GM21737 (cell line): ENCODE measurements around the gene PCDHAC2.

Experiments
- ATAC-seq: cut with Tn5 transposase; IDR thresholded peaks from one replicate; pipeline ENCODE4 v1.9.1; 2021; ENCODE audit warnings: mild to moderate bottlenecking, moderate library complexity; ENCODE audit not compliant: unreplicated experiment

Gene PCDHAC2

GRCh38 chr5:140988100-140988499, 21.8 kb downstream of the PCDHAC2 start:
- ATAC-seq = no peak

DNA sequence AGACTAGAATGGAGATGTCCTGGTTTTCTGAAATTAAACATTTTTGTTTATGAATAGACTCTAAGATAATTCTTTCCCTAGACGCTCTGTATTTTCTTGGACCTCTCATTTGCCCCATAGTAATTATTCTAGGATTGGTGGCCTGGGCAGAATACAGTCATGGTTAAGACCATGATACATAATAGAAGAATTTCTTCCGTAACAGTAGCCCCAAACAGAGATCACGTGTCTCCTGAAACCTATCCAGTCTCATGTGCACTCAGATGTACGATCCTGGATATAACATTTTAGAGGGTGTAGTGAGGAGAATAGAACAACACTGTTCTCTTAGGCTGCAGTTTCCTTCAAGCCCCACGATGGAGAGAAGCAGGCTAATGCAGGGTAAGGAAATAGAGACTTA, 22.3 kb downstream of the PCDHAC2 start:
- no peak for ATAC-seq

DNA sequence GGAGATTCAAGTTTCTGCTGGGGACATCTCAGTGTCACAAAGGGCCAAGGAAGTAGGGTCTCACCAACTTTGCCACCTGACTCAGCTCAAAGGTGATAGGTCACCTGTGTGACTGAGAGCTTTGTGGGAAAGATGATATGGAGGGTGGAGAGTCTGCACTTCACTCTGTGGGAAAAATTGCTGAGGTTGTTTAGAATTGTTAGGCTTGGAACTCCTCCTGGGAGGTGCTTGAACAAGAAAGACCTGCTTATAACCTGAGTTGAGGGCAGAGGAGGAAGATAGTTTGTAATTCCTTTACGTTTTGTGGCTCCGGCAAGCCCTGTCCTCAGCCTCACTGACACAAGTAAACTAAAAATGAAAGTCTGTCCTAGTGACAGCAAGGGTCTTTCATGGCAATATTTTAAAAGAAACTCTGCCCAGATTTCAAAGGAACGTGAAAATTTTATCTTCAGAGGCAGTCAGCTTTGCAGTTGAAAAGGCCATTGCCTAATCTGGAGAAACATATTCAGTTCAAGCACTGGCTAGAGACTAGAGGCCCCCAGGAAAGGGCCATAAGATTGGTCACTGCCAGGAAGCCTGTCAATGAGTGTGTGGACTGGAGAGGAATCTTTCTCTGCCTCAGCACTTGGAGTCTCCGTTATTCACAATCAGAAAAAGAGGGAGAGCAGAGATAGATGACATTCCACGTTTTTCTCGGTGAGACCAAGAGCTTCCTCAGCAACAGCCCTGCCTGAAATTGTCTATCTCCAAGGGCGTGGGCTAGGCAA, 23.2 kb downstream of the PCDHAC2 start:
- ATAC-seq = no peak

DNA sequence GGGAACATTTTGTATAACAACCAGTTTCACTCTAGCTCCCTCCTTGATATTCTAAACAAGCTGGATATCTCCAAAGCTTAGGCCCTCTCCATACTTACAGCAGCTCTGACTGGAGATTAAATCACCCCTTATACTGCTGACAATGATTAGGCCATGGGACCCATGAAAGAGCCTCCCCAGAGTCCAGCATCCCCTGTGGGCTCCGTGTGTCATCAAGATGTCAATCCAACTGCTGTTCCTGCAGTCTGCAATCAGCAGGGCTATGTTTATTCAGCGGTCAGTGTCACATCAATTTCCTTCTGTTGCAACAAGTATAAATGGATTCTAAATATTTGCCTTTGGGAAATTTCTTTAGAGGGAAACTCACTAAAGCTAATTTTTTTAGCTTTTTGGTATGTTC, 26.6 kb downstream of the PCDHAC2 start:
- no peak for ATAC-seq

- ATAC-seq = no peak
These were observed 29.8 kb downstream of the PCDHAC2 start for GRCh38 chr5:140996060-140996459.

DNA sequence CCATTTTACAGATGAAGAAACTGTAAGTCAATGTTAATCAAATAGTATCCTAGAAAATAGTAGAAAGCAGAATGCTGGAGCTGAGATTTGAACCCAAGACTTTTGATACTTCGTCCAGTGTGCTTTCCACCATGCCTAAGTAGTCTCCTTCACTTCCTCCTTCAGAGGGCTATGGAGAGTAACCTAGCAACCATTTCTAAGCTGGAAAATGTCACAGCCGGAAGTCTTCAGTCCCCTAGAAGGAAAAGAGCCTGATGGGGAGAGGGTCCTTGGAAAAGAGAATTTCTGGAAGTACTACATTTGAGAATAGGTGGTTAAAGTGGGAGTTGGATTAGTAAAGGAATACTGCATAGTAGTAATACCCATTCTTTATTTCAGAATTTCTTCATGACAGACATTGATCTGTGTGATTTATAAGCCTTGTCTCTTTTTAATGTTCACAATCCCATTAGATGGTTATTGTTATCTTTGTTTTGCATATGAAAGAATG, 32.7 kb downstream of the PCDHAC2 start:
- no peak for ATAC-seq

- no peak for ATAC-seq
These were observed 35.2 kb downstream of the PCDHAC2 start for GRCh38 chr5:141001446-141001843.

DNA sequence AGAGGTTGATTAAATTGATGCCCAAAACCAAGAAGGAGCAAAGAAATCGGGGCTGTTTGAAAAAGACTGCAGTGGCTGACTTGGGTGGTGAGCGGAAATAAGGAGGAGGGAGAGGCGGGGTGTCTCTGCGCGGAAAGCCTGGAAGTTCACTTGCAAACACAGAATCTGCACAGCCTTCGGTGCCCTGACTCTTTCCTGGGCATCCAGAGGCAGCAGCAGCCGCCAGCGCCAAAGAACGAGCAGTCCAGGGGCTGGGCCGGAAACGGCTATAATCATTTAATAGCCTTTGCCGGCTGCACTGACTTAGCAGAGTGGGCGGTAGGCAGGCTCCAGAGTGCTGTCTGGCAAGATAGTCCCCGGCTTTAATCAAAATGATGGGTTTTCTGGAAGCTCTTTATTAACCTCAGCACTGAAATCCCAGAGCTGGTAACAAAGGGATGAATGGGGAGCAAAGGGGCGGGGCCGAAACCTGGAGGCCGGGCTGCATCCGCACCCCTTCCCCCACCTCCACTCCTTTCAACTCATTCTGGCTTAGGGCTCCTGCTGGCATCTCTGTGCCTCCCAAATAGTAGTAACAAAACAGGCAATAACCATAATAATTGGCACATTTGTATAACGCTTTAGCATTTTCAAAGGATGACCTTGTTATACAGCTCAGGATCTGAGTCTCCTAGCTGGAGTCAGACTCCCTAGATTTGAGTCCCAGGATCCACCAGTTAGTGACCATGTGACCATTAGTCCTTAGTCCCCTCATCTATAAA, 35.7 kb downstream of the PCDHAC2 start:
- no peak for ATAC-seq

DNA sequence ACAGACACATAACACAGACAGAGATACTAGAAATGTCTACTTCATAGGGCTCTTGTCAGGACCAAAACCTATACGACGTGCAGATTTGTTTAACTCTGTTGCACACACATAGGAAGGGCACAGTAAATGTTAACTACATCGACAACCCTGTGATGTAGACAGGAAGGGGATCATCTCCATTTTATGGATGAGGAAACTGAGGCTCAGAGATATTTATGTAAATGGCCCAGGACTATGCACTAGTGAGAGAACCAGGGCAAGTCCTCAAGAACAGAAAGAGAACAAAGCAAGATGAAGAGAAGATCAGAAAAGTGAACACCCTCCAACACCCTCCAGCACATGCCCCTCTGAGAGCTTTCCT, 36.3 kb downstream of the PCDHAC2 start:
- no peak for ATAC-seq

GRCh38 chr5:141003031-141003430, 36.8 kb downstream of the PCDHAC2 start:
- ATAC-seq = no peak

GRCh38 chr5:141003791-141004611, 37.7 kb downstream of the PCDHAC2 start:
- ATAC-seq = no peak

DNA sequence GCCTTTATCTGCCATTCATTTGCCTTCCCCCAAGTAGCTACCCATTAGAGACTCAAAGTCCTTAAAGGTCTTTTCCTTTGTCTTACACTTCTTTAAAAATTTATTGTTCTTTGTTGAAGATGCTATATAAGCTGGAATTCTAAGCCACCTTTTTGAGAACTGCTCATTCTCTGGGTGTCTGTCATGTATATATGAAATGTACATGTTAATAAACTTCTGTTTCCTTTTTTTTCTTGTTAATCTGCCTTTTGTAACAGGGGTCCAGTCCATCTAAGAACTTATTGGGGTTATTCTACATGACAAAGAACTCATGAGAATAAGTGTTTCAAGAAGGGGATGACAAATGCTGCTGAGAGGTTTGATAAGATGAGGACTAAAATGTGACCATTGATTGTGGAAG, 41.5 kb downstream of the PCDHAC2 start:
- no peak for ATAC-seq

GRCh38 chr5:141010047-141010793, 43.9 kb downstream of the PCDHAC2 start:
- no peak for ATAC-seq

DNA sequence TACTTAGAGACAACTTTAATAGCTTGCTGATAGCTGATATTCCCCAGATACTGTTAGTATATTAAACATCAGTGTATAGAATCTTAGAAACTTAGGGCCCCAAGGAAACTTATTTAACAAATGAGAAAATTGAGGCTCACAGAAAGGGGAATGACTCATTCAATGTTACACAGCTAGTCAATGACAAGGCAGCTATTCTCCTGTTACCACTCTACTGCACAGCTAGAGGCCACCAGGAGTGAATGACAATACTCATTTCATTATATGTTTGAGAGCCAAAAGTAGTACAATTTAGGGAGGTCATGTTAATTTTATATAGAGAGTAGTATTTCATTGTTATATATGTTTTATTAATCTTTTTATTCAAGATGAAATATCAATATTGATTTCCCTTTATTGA, 51.7 kb downstream of the PCDHAC2 start:
- ATAC-seq = no peak
